SH-SY5Y (cell line): Measurements from ENCODE around the gene KRT9.

Experiments
- GATA2 ChIP-seq: IDR thresholded peaks from 2 replicates; pipeline ENCODE4 v1.6.1; 2011; ENCODE audit warnings: mild to moderate bottlenecking, low read depth, low read length
- GATA3 ChIP-seq: IDR thresholded peaks from 2 replicates; pipeline ENCODE4 v1.6.1; 2011; ENCODE audit warnings: low read depth, mild to moderate bottlenecking, low read length, moderate library complexity

KRT9 gene

GRCh38 chr17:41610965-41611640 lies 39.2 kb upstream of the KRT9 start:
- TF ChIP-seq GATA2 (no peak), GATA3 (no peak)

- TF ChIP-seq GATA2 (no peak), GATA3 (no peak)
These were observed 30.7 kb upstream of the KRT9 start for GRCh38 chr17:41602524-41602923.

GRCh38 chr17:41600318-41600717 lies 28.5 kb upstream of the KRT9 start:
- TF ChIP-seq GATA2, result no peak
- no peak for TF ChIP-seq GATA3

- TF ChIP-seq GATA2 (no peak), GATA3 (no peak)
These were observed 27.8 kb upstream of the KRT9 start for GRCh38 chr17:41599680-41600079.

- no peak for TF ChIP-seq GATA2
- no peak for TF ChIP-seq GATA3
These were observed 23.7 kb upstream of the KRT9 start for GRCh38 chr17:41595585-41595984.

GRCh38 chr17:41594363-41594915 lies 22.6 kb upstream of the KRT9 start:
- TF ChIP-seq GATA2 (no peak), GATA3 (no peak)

GRCh38 chr17:41593306-41593981 lies 21.6 kb upstream of the KRT9 start:
- no peak for TF ChIP-seq GATA3
- no peak for TF ChIP-seq GATA2

- TF ChIP-seq GATA3, result no peak
- no peak for TF ChIP-seq GATA2
These were observed 20.9 kb upstream of the KRT9 start for GRCh38 chr17:41592601-41593305.

- TF ChIP-seq GATA2 (no peak), GATA3 (no peak)
These were observed 17.4 kb upstream of the KRT9 start for GRCh38 chr17:41589301-41589700.

- no peak for TF ChIP-seq GATA2
- TF ChIP-seq GATA3, result no peak
These were observed 16.4 kb upstream of the KRT9 start for GRCh38 chr17:41588126-41588810.

- TF ChIP-seq GATA2, result no peak
- TF ChIP-seq GATA3, result no peak
These were observed 15.1 kb upstream of the KRT9 start, which contains the start of gene KRT14 for GRCh38 chr17:41586863-41587495. Gene KRT14, minus strand, starts transcription at chr17:41586895. Its CDS starts 61 bp downstream, at chr17:41586834.

- TF ChIP-seq GATA2, result no peak
- no peak for TF ChIP-seq GATA3
These were observed 13.6 kb upstream of the KRT9 start for GRCh38 chr17:41585301-41586056.
